ENCODE results near the gene EPS15. TPM values are rescaled to one million over a fixed set of nuclear protein-coding genes. Genes with fewer than 3 reads are reported as not detected.
"Not testable (repeated sequence)": the region's sequence is repeated elsewhere in the genome, so short reads cannot be mapped to it uniquely, and the experiment has no call there.

The EPS15 gene
- total and polyA plus RNA-seq, 11 donors, result 19.9 to 80.6 (median 67.8) TPM

DNA sequence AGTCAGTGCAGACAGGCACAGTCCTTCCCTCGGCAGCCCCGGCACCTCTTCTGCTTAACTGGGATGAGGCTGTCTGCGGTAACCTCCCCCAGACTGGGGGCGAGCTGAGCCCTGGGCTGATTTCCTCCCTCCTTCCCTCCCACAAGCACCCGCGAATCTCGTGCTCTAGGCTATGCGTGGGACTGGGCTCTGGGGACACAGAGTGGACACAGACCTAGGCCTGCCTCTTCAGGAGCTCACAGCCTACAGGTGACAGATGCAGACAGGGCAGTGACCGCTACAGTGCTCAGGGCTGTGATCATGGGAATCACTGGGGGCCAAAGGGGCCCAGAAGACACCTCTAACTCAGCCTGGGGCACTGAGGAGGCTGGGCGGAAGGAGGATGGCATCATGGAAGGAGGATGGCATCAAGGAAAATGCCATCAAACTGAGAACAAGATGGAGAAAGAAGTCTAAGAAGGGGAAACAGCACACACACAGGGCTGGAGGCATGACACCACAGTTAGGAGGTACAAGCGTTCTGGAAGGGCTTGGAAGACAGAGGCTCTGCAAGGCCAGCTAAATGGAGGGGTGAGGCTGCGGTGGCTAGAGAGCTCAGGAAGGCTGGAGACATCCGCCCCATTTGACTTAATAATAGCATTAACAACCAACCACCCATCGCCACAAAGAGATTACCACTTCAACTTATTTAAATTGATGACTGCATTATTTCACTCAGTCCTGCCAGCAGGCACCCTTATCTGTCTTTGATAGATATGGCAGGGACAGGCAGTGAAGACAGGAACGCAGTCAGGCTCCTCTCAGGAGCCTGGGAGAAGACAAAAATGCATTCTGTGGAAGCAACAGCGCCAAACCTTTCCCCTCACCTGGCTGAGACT is 192.9 kb downstream of the EPS15 start:
- Histone ChIP-seq H3K36me3 (no peaks in the 10 kb centered on the region), H3K9me3 (no peaks in the 10 kb centered on the region), H3K27ac (peak overlapping the region; percentile 15 to 89 (median 63)), H3K4me3 (peak overlapping the region in 1 of 12 donors; percentile 7), H3K27me3 (peaks cover 0 to 16% (median 0%) of the 10 kb centered on the region in 9 donors), H3K4me1 (peaks cover 0 to 33% (median 9%) of the 10 kb centered on the region in 12 donors)
- 48 to 57% (median 53%) methylated on average over 16 of the region's 16 CpGs for WGBS, 4 donors
- intact Hi-C loops (cut with DNase I), result loop anchor here in 1 of 10 donors (10.0 kb wide), 1 partner anchor 209 kb away; no protein-coding TSS in a partner anchor
- DNase-seq (peak in 2 of 5 donors; percentile 26 to 48), ATAC-seq (peak; percentile 51 to 67 (median 56))
- no peak for TF ChIP-seq POLR2A (IDR thresholded peaks at IDR 0.05)

DNA sequence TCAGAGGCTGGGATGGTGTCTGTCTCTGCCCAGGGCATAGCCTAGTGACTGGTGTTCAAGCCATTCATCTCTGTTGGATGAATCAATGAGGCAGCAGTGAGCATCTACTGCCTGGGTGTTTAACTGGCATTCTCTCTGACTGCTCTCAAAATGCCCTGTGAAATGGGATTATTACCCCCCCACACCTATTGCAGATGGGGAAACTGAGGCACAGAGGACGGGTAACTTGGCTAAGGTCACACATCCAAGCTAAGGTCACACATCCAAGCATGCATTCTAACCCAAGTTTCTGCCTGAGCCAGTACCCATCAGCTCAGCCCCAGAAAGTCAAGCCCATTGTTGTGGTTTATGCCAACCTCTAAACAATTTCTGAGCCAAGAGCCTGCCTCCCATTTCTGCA is 193.7 kb downstream of the EPS15 start:
- Histone ChIP-seq H3K4me3 (no peak overlapping the region), H3K27me3 (peaks cover 0 to 10% (median 0%) of the 10 kb centered on the region in 9 donors), H3K27ac (peak overlapping the region in 4 of 12 donors; percentile 64 to 89 (median 74)), H3K36me3 (no peaks in the 10 kb centered on the region), H3K4me1 (peaks cover 0 to 28% (median 4%) of the 10 kb centered on the region in 12 donors), H3K9me3 (no peaks in the 10 kb centered on the region)
- intact Hi-C loops (cut with DNase I), result loop anchor here in 1 of 10 donors (10.0 kb wide), 1 partner anchor 209 kb away; no protein-coding TSS in a partner anchor
- 55 to 71% (median 68%) methylated on average over 1 of the region's 1 CpG; no CpG with 5 or more reads in 1 of the 4 donors for WGBS, 4 donors
- TF ChIP-seq, protein P1, sequence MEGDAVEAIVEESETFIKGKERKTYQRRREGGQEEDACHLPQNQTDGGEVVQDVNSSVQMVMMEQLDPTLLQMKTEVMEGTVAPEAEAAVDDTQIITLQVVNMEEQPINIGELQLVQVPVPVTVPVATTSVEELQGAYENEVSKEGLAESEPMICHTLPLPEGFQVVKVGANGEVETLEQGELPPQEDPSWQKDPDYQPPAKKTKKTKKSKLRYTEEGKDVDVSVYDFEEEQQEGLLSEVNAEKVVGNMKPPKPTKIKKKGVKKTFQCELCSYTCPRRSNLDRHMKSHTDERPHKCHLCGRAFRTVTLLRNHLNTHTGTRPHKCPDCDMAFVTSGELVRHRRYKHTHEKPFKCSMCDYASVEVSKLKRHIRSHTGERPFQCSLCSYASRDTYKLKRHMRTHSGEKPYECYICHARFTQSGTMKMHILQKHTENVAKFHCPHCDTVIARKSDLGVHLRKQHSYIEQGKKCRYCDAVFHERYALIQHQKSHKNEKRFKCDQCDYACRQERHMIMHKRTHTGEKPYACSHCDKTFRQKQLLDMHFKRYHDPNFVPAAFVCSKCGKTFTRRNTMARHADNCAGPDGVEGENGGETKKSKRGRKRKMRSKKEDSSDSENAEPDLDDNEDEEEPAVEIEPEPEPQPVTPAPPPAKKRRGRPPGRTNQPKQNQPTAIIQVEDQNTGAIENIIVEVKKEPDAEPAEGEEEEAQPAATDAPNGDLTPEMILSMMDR (IDR thresholded peaks at IDR 0.05), result no peak
- TF ChIP-seq POLR2A (IDR thresholded peaks at IDR 0.05), result no peak
- DNase-seq (no peak), ATAC-seq (no peak)

DNA sequence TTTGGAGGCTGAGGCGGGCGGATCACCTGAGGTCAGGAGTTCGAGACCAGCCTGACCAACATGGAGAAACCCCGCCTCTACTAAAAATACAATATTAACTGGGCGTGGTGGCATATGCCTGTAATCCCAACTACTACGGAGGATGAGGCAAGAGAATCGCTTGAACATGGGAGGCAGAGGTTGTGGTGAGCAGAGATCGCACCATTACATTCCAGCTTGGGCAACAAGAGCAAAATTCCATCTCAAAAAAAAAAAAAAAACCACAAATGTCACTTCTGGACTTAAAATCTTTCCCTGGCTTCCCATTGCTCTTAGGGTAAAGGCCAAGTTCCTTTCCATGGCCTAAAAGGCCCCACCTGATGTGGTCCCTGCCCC is 194.1 kb downstream of the EPS15 start:
- H3K4me1 ChIP-seq, result peaks cover 0 to 27% (median 4%) of the 10 kb centered on the region in 12 donors
- intact Hi-C loops (cut with DNase I), result loop anchor here in 1 of 10 donors (10.0 kb wide), 1 partner anchor 210 kb away; no protein-coding TSS in a partner anchor
- H3K27ac ChIP-seq, H3K4me3 ChIP-seq, ATAC-seq, DNase-seq, H3K36me3 ChIP-seq, H3K9me3 ChIP-seq, H3K27me3 ChIP-seq: not testable (repeated sequence)
- WGBS, 4 donors, result 94 to 98% (median 97%) methylated on average over 8 of the region's 8 CpGs

DNA sequence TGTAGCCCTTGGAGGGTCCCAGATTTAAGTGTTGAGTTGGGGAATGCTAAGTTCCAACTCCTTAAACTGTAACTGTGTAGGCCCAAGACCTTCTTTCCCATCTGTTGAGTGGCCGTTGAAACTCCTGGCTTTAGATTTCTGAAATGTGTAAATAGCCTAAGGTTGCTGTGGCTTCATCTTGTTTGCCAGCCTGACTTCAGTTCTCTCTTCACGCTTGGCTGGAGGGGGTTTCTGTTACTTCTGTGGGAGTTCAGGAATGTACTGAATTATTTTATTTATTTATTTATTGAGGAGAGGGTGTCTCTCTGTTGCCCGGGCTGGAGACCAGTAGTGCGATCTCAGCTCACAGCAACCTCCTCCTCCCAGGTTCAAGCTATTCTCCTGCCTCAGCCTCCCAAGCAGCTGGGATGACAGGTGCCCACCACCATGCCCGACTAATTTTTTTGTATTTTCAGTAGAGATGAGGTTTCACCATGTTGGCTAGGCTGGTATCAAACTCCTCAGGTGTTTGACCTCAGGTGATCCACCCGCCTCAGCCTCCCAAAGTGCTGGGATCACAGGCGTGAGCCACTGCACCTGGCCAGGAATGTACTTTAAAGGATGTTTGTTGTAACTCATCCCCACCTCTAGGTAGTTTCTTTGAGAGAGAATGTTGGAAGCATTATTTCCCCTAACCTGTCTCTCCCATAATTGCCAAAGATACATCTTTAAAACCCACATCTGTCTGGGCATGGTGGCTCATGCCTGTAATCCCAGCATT is 194.6 kb downstream of the EPS15 start:
- DNase-seq, result peak in 1 of 5 donors; percentile 25
- no peak overlapping the region for H3K27ac ChIP-seq
- H3K36me3 ChIP-seq, result no peaks in the 10 kb centered on the region
- no peak for ATAC-seq
- intact Hi-C loops (cut with DNase I), result loop anchor here in 1 of 10 donors (10.0 kb wide), 1 partner anchor 210 kb away; no protein-coding TSS in a partner anchor
- no peak overlapping the region for H3K4me3 ChIP-seq
- TF ChIP-seq POLR2A (IDR thresholded peaks at IDR 0.05), result no peak
- TF ChIP-seq, protein P1 (IDR thresholded peaks at IDR 0.05), result no peak
- WGBS, 4 donors, result 89 to 95% (median 92%) methylated on average over 7 of the region's 7 CpGs
- peaks cover 0 to 3% (median 0%) of the 10 kb centered on the region in 9 donors for H3K27me3 ChIP-seq
- peaks cover 0 to 22% (median 3%) of the 10 kb centered on the region in 12 donors for H3K4me1 ChIP-seq
- H3K9me3 ChIP-seq, result no peaks in the 10 kb centered on the region
